GM12801 (cell line): ENCODE results near the gene CCDC47.

ENCODE experiments used
- TF ChIP-seq, protein P1 (sequence below): IDR thresholded peaks from one replicate; pipeline ENCODE4 v1.5.1; 2011; ENCODE audit warnings: control low read depth; ENCODE audit not compliant: insufficient read length; ENCODE audit errors: extremely low read depth

CCDC47 gene

GRCh38 chr17:63716426-63716825 lies 57.0 kb downstream of the CCDC47 start:
- TF ChIP-seq, protein P1, sequence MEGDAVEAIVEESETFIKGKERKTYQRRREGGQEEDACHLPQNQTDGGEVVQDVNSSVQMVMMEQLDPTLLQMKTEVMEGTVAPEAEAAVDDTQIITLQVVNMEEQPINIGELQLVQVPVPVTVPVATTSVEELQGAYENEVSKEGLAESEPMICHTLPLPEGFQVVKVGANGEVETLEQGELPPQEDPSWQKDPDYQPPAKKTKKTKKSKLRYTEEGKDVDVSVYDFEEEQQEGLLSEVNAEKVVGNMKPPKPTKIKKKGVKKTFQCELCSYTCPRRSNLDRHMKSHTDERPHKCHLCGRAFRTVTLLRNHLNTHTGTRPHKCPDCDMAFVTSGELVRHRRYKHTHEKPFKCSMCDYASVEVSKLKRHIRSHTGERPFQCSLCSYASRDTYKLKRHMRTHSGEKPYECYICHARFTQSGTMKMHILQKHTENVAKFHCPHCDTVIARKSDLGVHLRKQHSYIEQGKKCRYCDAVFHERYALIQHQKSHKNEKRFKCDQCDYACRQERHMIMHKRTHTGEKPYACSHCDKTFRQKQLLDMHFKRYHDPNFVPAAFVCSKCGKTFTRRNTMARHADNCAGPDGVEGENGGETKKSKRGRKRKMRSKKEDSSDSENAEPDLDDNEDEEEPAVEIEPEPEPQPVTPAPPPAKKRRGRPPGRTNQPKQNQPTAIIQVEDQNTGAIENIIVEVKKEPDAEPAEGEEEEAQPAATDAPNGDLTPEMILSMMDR, result no peak

DNA sequence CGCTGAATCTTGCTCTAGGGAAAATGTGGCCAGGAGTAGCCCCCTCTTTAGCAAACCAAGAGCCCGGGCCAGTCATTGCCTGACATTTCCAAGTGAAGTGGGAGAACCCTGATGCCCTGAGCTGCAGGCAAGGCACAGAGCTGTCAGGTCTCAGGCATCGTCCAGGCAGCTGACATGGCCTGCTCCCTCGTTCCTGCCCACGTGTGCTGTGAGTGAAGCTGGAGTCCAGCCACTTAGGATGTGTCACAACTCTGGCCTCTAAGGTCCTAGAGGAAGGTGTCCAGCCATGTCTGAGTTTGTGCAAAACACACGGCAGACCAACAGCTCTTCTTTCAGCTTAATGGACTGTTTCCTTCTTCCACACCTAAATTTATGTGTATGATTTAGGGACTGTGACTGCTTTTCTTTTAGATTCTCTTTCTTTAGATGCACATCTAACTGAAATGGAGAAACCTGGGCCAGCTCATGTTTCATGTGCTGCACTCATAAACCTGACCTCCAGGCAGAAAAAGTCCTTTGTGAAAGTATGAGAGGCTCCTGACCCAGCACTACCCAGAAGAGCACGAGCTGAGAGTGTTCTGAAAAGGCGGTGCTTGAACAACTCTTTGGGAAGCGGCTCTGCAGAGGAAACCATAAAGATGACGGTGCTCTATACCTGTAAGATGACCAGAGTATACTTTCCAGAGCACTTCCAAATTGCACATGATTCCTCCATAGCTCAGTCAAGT lies 58.7 kb downstream of the CCDC47 start:
- TF ChIP-seq, protein P1, result no peak

DNA sequence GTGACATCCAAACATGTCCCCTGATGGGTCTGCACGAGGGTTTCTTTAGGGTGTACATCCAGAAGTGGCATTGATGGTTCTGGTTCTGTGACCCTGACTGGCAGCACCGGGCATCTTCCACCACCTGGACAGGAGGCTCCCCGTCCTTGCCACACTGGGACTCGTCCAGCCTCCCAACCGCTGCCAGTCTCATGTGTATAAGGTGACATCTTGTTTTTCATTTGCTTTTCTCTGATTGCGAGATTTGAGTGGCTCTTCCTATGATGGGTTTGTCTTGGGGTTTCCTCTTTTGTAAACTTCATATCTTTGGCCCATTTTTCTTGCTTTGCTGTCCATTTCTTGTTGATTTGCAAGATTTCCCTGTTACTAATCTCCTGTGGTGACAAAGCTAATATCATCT lies 64.3 kb downstream of the CCDC47 start:
- TF ChIP-seq, protein P1, result no peak

DNA sequence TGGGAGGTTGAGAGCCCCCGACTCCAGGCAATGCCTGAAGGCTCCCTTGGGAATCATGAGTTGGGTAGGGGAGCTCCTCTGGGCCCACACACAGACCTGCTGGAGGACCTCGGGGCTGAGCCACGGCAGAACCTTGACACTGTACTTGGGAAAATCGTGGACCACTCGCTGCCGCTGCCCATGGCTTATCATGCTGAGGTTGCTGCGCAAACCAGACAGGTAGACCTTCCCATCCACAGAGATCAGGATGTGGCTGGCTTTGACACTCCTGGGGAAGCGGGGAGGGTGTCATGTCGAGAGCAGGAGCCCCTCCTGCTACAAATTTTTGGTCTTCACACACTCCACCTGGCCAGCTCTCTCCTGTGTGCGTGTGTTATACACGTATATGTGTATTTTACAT lies 66.2 kb downstream of the CCDC47 start:
- TF ChIP-seq, protein P1, result no peak

- TF ChIP-seq, protein P1, result no peak
These were observed 66.9 kb downstream of the CCDC47 start for GRCh38 chr17:63706336-63707082.

DNA sequence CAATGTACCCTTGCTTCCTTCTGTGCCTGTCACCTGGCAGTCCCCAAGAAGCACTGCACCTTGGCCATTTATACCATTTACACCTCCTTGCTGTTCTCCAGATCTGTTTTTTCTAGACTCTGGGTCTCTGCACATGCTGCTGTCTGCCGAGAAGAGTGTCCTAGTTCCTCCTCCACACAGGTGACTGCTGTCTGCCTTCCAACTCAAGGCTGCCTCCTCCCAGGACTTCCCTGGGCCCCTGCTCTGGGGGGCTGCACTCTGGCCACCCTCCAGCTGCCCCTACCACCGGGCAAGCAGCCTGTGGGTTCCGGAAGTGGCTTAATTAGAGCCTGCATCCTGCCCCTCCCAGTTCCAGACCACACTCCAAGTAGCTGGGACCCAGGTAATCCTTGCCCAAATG lies 67.7 kb downstream of the CCDC47 start:
- TF ChIP-seq, protein P1, result no peak

- TF ChIP-seq, protein P1, result no peak
These were observed 68.6 kb downstream of the CCDC47 start for GRCh38 chr17:63704836-63705235.
